Progenitor cell of endocrine pancreas (in vitro differentiated cells): ENCODE data around the gene SH3PXD2B. TPM values are rescaled to one million over a fixed set of nuclear protein-coding genes. Genes with fewer than 3 reads are reported as not detected.
"Not testable (repeated sequence)": the region's sequence is repeated elsewhere in the genome, so short reads cannot be mapped to it uniquely, and the experiment has no call there.

Experiments used
- DNase-seq: peaks from one replicate; pipeline ENCODE4 v3.0.0; 2021; ENCODE audit warnings: low spot score; ENCODE audit not compliant: unreplicated experiment
- H3K27ac Mint-ChIP-seq: 2 replicates; pipeline ENCODE4 v1.8.0; 2021; ENCODE audit warnings: mild to moderate bottlenecking, moderate library complexity, mixed read lengths
- H3K27me3 Mint-ChIP-seq: 2 replicates; pipeline ENCODE4 v1.8.0; 2021; ENCODE audit warnings: mixed read lengths
- H3K36me3 Mint-ChIP-seq: 2 replicates; pipeline ENCODE4 v1.8.0; 2022; ENCODE audit warnings: mixed read lengths; ENCODE audit not compliant: insufficient read depth
- H3K4me1 Mint-ChIP-seq: 2 replicates; pipeline ENCODE4 v1.8.0; 2021; ENCODE audit warnings: low read depth, mixed read lengths
- H3K4me3 Mint-ChIP-seq: 2 replicates; pipeline ENCODE4 v1.8.0; 2021; ENCODE audit warnings: low read depth, mild to moderate bottlenecking, moderate library complexity, mixed read lengths
- H3K9me3 Mint-ChIP-seq: 2 replicates; pipeline ENCODE4 v1.8.0; 2021; ENCODE audit warnings: low read depth, mixed read lengths
- CTCF ChIP-seq: fragments of 200-600 bp; sonication (generic); IDR thresholded peaks from one replicate; pipeline ENCODE4 v1.5.0; 2021; ENCODE audit warnings: antibody characterized with exemption, mild to moderate bottlenecking; ENCODE audit not compliant: unreplicated experiment
- total RNA-seq: library from RNA; stranded (reverse); gene quantifications from 2 replicates; pipeline ENCODE4 v1.2.1, GENCODE V29; 2021

Gene SH3PXD2B
- total RNA-seq, 1 donor from 2014 or later, result 79.8 TPM

GRCh38 chr5:172353846-172354245, 100.5 kb downstream of the SH3PXD2B start:
- no peak for TF ChIP-seq CTCF
- H3K4me1 Mint-ChIP-seq, result peaks cover 38% of the 10 kb centered on the region
- DNase-seq, result no peak
- H3K36me3 Mint-ChIP-seq, result peaks cover 44% of the 10 kb centered on the region
- H3K9me3 Mint-ChIP-seq, result no peaks in the 10 kb centered on the region
- H3K27me3 Mint-ChIP-seq, result no peaks in the 10 kb centered on the region
- peak overlapping the region; percentile 93 for H3K27ac Mint-ChIP-seq
- H3K4me3 Mint-ChIP-seq, result no peak overlapping the region

GRCh38 chr5:172353271-172353812, 101.0 kb downstream of the SH3PXD2B start:
- H3K4me1 Mint-ChIP-seq, result peaks cover 39% of the 10 kb centered on the region
- peaks cover 44% of the 10 kb centered on the region for H3K36me3 Mint-ChIP-seq
- H3K27ac Mint-ChIP-seq, result peak overlapping the region; percentile 77
- no peaks in the 10 kb centered on the region for H3K27me3 Mint-ChIP-seq
- no peak for TF ChIP-seq CTCF
- H3K9me3 Mint-ChIP-seq, result no peaks in the 10 kb centered on the region
- no peak for DNase-seq
- H3K4me3 Mint-ChIP-seq, result no peak overlapping the region

DNA sequence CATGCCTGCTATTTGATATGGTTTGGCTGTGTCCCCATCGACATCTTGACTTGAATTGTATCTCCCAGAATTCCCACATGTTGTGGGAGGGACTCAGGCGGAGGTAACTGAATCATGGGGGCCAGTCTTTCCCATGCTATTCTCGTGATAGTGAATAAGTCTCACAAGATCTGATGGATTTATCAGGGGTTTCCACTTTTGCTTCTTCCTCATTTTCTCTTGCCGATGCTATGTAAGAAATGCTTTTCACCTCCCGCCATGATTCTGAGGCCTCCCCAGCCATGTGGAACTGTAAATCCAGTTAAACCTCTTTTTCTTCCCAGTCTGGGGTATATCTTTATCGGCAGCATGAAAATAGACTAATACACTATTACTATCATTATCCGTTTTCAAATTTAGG, 101.8 kb downstream of the SH3PXD2B start:
- Mint-ChIP-seq H3K36me3 (peaks cover 38% of the 10 kb centered on the region), H3K4me1 (peaks cover 41% of the 10 kb centered on the region)
- DNase-seq, H3K27me3 Mint-ChIP-seq, H3K9me3 Mint-ChIP-seq, H3K27ac Mint-ChIP-seq, H3K4me3 Mint-ChIP-seq: not testable (repeated sequence)

DNA sequence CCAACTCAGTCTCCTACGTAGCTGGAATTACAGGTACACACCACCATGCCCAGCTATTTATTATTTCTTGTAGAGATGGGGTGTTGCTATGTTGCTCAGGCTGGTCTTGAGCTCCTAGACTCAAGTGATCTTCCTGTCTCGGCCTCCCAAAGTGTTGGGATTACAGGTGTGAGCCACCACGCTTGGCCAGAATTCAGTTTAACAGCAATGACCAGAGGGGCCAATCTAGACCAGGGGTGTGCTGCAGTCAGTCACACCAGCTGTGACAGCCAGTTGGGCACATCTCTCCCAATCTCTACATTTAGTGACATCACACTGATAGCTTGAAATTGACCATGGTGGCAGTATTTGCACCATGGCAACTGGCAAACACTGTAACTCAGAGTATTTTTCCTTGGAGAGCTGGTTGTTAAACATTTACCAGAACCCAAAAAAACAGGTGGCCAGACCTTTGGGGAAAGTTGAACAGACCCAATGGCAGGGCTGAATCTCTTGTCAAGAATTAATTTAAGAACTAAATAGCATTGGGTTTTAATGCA, 103.0 kb downstream of the SH3PXD2B start:
- Mint-ChIP-seq H3K9me3 (no peaks in the 10 kb centered on the region), H3K36me3 (peaks cover 38% of the 10 kb centered on the region), H3K27ac (peak overlapping the region; percentile 81), H3K4me3 (no peak overlapping the region), H3K27me3 (no peaks in the 10 kb centered on the region), H3K4me1 (peaks cover 40% of the 10 kb centered on the region)
- no peak for TF ChIP-seq CTCF
- DNase-seq, result no peak

DNA sequence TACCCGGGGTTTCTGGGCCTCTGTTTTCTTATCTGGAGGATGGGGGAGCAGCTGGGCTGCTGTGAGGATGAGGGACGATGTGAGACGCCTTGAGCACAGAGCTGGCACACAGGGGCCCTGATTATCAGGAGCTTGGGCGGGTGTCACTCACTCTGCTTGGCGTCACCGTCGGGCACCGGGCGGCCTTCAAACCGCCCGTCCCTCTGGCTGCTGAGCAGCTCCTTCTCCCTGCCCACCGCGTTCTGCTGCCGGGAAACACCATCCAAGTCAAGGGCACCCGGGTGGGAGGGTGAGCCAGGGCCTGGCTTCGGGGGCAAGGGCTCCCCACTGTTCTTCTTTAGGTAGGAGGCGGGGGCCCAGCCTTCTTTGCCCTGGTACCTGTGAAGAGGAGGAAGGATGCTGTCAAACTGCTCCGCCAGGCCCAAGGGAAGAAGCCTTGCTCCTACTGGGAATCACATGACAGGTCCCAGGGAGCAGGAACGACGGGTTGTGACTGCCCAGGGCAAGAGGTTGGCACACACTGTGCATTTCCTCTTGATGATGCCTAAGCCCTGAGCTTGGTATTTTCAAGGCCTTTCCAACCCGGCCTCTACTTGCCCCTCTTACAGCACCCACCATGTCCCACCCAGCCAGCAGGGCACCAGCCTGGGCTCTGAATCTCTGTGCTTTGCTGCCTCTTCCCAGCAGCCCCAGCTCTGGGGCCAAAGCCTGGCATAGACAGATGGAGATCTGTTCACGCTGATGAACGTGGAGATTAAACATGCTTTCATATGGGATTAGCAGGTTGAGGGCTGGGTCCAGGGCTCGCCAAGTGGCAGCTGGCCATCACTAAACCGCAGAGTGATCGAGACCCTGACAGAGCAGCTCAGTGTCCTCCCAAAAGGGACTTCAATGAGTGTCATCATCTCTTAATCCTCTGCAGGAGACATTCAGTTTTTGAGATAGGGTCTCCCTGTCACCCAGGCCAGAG, 103.8 kb downstream of the SH3PXD2B start:
- Mint-ChIP-seq H3K4me1 (peaks cover 34% of the 10 kb centered on the region), H3K27me3 (no peaks in the 10 kb centered on the region), H3K27ac (no peak overlapping the region), H3K4me3 (no peak overlapping the region), H3K9me3 (no peaks in the 10 kb centered on the region), H3K36me3 (peaks cover 39% of the 10 kb centered on the region)
- no peak for DNase-seq
- no peak for TF ChIP-seq CTCF

DNA sequence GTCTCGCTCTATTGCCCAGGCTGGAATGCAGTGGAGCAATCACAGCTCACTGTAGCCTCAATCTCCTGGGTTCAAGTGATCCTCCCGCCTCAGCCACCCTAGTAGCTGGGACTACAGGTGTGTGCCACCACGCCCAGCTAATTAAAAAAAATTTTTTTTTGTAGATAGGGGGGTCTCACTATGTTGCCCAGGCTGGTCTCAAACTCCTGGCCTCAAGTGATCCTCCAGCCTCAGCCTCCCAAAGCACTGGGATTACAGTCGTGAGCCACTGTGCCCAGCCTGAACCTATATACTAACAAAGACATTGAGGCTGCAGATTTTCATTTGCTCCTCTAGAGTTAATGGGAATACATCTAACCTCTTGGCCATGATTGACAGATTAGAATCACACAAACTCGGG, 105.6 kb downstream of the SH3PXD2B start:
- not testable (repeated sequence) for H3K27me3 Mint-ChIP-seq, H3K4me3 Mint-ChIP-seq, DNase-seq, H3K9me3 Mint-ChIP-seq, H3K27ac Mint-ChIP-seq
- Mint-ChIP-seq H3K36me3 (peaks cover 39% of the 10 kb centered on the region), H3K4me1 (peaks cover 20% of the 10 kb centered on the region)
